MM.1S (cell line): Measurements from ENCODE around the gene RBM42.

ENCODE experiments used
- DNase-seq: peaks from one replicate; pipeline ENCODE4 v3.0.0-alpha.2; 2015
- H2AFZ ChIP-seq: fragments of 300-600 bp; sonication (generic); 2 replicates; pipeline ENCODE4 v1.6.0; 2016; ENCODE audit warnings: antibody characterized with exemption, low read length
- H3F3A ChIP-seq: fragments of 300-600 bp; sonication (generic); 2 replicates; pipeline ENCODE4 v1.6.1; 2016; ENCODE audit warnings: mild to moderate bottlenecking, antibody characterized with exemption, low read length, moderate library complexity, mixed read lengths; ENCODE audit not compliant: insufficient read depth
- H3K27ac ChIP-seq: fragments of 300-600 bp; sonication (generic); 2 replicates; pipeline ENCODE4 v1.5.1; 2016; ENCODE audit warnings: mild to moderate bottlenecking, low read length
- H3K27me3 ChIP-seq: fragments of 300-600 bp; sonication (generic); replicated peaks from 2 replicates; pipeline ENCODE4 v1.6.0; 2016; ENCODE audit warnings: low read length; ENCODE audit not compliant: insufficient read depth
- H3K36me3 ChIP-seq: fragments of 300-600 bp; sonication (generic); replicated peaks from 2 replicates; pipeline ENCODE4 v1.6.1; 2016; ENCODE audit warnings: mild to moderate bottlenecking, low read length, mixed read lengths; ENCODE audit not compliant: insufficient read depth
- H3K4me1 ChIP-seq: fragments of 300-600 bp; sonication (generic); 2 replicates; pipeline ENCODE4 v1.6.1; 2016; ENCODE audit warnings: low read length, mixed read lengths
- H3K4me2 ChIP-seq: fragments of 300-600 bp; sonication (generic); 2 replicates; pipeline ENCODE4 v1.6.0; 2016; ENCODE audit warnings: low read depth, low read length
- H3K4me3 ChIP-seq: fragments of 300-600 bp; sonication (generic); 2 replicates; pipeline ENCODE4 v1.5.1; 2016; ENCODE audit warnings: low read length, mixed read lengths
- H3K79me2 ChIP-seq: fragments of 300-600 bp; sonication (generic); 2 replicates; pipeline ENCODE4 v1.6.1; 2016; ENCODE audit warnings: mixed run types, low read length, mixed read lengths
- H3K9ac ChIP-seq: fragments of 300-600 bp; sonication (generic); 2 replicates; pipeline ENCODE4 v1.6.1; 2016; ENCODE audit warnings: low read length, mixed read lengths
- H3K9me2 ChIP-seq: fragments of 300-600 bp; sonication (generic); replicated peaks from 2 replicates; pipeline ENCODE4 v1.6.1; 2016; ENCODE audit warnings: mild to moderate bottlenecking, low read length, mixed read lengths; ENCODE audit not compliant: insufficient read depth
- H3K9me3 ChIP-seq: fragments of 300-600 bp; sonication (generic); replicated peaks from 2 replicates; pipeline ENCODE4 v1.6.1; 2016; ENCODE audit warnings: mild to moderate bottlenecking, low read length, mixed read lengths; ENCODE audit not compliant: insufficient read depth
- H4K20me1 ChIP-seq: fragments of 300-600 bp; sonication (generic); 2 replicates; pipeline ENCODE4 v1.6.1; 2016; ENCODE audit warnings: mild to moderate bottlenecking, low read length, moderate library complexity, mixed read lengths; ENCODE audit not compliant: insufficient read depth
- EZH2 ChIP-seq: fragments of 300-600 bp; sonication (generic); optimal IDR thresholded peaks from 2 replicates; pipeline ENCODE3; 2017; ENCODE audit warnings: low read depth, mild to moderate bottlenecking, antibody characterized with exemption, low read length, mixed read lengths
- EZH2phosphoT487 ChIP-seq: fragments of 300-600 bp; sonication (generic); IDR thresholded peaks from 2 replicates; pipeline ENCODE4 v1.6.1; 2018; ENCODE audit warnings: antibody characterized with exemption, low read length
- TF ChIP-seq, protein P1 (sequence below): fragments of 300-600 bp; sonication (generic); IDR thresholded peaks from 2 replicates; pipeline ENCODE4 v1.5.1; 2016; ENCODE audit warnings: antibody characterized with exemption, low read length, mixed read lengths

RBM42 gene

GRCh38 chr19:35639863-35640262 is 11.0 kb downstream of the RBM42 start:
- no peak overlapping the region for H3K27ac ChIP-seq
- no peaks in the 10 kb centered on the region; the same call in none of the 2 replicates for H3K36me3 ChIP-seq
- H3K27me3 ChIP-seq, result no peaks in the 10 kb centered on the region
- no peak overlapping the region for H3K4me2 ChIP-seq
- no peaks in the 10 kb centered on the region for H3K9me3 ChIP-seq
- TF ChIP-seq EZH2phosphoT487, result no peak
- TF ChIP-seq, protein P1, sequence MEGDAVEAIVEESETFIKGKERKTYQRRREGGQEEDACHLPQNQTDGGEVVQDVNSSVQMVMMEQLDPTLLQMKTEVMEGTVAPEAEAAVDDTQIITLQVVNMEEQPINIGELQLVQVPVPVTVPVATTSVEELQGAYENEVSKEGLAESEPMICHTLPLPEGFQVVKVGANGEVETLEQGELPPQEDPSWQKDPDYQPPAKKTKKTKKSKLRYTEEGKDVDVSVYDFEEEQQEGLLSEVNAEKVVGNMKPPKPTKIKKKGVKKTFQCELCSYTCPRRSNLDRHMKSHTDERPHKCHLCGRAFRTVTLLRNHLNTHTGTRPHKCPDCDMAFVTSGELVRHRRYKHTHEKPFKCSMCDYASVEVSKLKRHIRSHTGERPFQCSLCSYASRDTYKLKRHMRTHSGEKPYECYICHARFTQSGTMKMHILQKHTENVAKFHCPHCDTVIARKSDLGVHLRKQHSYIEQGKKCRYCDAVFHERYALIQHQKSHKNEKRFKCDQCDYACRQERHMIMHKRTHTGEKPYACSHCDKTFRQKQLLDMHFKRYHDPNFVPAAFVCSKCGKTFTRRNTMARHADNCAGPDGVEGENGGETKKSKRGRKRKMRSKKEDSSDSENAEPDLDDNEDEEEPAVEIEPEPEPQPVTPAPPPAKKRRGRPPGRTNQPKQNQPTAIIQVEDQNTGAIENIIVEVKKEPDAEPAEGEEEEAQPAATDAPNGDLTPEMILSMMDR, result no peak
- no peak for TF ChIP-seq EZH2
- no peak overlapping the region for H3K4me3 ChIP-seq
- H4K20me1 ChIP-seq, result no peaks in the 10 kb centered on the region
- peaks cover 5% of the 10 kb centered on the region; the same call in 1 of the 2 replicates for H3K4me1 ChIP-seq
- no peak for DNase-seq
- peaks cover 13% of the 10 kb centered on the region for H3F3A ChIP-seq
- no peak overlapping the region for H3K9ac ChIP-seq
- no peak overlapping the region for H2AFZ ChIP-seq
- no peaks in the 10 kb centered on the region for H3K79me2 ChIP-seq
- H3K9me2 ChIP-seq, result no peaks in the 10 kb centered on the region

DNA sequence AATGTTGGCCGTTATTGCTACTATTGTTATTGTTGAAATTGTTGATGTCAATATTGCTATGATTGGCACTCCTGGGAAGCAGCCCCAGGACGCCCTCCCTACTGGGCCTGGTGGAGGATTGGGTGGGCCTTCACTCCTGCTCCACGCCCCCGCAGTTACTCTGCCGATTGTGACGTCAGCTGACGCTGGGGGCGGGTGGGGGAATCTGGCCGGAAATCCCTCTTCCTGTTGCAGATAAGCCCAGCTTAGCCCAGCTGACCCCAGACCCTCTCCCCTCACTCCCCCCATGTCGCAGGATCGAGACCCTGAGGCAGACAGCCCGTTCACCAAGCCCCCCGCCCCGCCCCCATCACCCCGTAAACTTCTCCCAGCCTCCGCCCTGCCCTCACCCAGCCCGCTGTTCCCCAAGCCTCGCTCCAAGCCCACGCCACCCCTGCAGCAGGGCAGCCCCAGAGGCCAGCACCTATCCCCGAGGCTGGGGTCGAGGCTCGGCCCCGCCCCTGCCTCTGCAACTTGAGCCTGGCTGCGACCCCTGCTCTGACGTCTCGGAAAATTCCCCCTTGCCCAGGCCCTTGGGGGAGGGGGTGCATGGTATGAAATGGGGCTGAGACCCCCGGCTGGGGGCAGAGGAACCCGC is 12.8 kb downstream of the RBM42 start, which contains the start of gene ETV2:
Gene ETV2, plus strand, starts transcription at position 231 of the 637 bp plus-strand sequence. CDS start 716 bp downstream, outside the sequence.
- no peak for DNase-seq
- H3K9me3 ChIP-seq, result no peaks in the 10 kb centered on the region
- H3K27ac ChIP-seq, result no peak within 1 kb of the TSS
- no peaks in the 10 kb centered on the region for H3K27me3 ChIP-seq
- no peak within 1 kb of the TSS for H3K4me2 ChIP-seq
- H3K4me3 ChIP-seq, result no peak within 1 kb of the TSS
- no peak within 1 kb of the TSS for H3K9ac ChIP-seq
- no peaks in the 10 kb centered on the region for H3K79me2 ChIP-seq
- TF ChIP-seq, protein P1, result no peak
- no peak for TF ChIP-seq EZH2
- no peak for TF ChIP-seq EZH2phosphoT487
- H3K4me1 ChIP-seq, result peaks cover 5% of the 10 kb centered on the region; the same call in 1 of the 2 replicates
- no peaks in the 10 kb centered on the region; the same call in 1 of the 2 replicates for H3K36me3 ChIP-seq
- H3F3A ChIP-seq, result peaks cover 18% of the 10 kb centered on the region
- H4K20me1 ChIP-seq, result no peaks in the 10 kb centered on the region
- H3K9me2 ChIP-seq, result no peaks in the 10 kb centered on the region
- H2AFZ ChIP-seq, result no peak within 1 kb of the TSS

DNA sequence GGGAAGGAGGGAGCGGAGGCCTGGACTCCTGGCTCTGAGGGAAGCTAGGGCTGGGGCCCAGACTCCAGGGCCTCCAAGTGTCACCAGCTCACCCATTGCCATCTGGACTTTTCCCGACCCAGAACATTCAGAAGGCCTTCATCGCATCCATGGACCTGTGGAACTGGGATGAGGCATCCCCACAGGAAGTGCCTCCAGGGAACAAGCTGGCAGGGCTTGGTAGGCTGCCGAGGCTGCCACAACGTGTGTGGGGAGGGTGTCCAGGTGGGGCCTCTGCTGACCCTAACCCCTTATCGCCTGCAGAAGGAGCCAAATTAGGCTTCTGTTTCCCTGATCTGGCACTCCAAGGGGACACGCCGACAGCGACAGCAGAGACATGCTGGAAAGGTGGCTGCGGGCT is 13.5 kb downstream of the RBM42 start:
- TF ChIP-seq, protein P1, result no peak
- TF ChIP-seq EZH2phosphoT487 (no peak), EZH2 (no peak)
- Histone ChIP-seq H3K4me2 (no peak overlapping the region), H3K27ac (no peak overlapping the region), H4K20me1 (no peaks in the 10 kb centered on the region), H3K27me3 (no peaks in the 10 kb centered on the region), H2AFZ (no peak overlapping the region), H3K36me3 (no peaks in the 10 kb centered on the region), H3F3A (peaks cover 18% of the 10 kb centered on the region), H3K4me1 (peaks cover 5% of the 10 kb centered on the region; the same call in 1 of the 2 replicates), H3K79me2 (no peaks in the 10 kb centered on the region), H3K4me3 (no peak overlapping the region), H3K9me3 (no peaks in the 10 kb centered on the region), H3K9me2 (no peaks in the 10 kb centered on the region), H3K9ac (no peak overlapping the region)
- DNase-seq, result no peak
